Testis (tissue), 2 donors: ENCODE results near the gene CAPZB.

Source experiments
- CTCF ChIP-seq, 3 experiments: fragments of 450-650 bp in 2 of 3; fragments of 200-600 bp in 1 of 3; sonication (generic) in 1 of 3; IDR thresholded peaks; one replicate each; pipeline ENCODE4 v1.5.1; 2016 to 2019; ENCODE audit warnings: antibody characterized with exemption in 3 of 3, mild to moderate bottlenecking in 2 of 3, moderate library complexity in 1 of 3
- POLR2A ChIP-seq: fragments of 450-650 bp; IDR thresholded peaks from one replicate; pipeline ENCODE4 v1.6.1; 2017; ENCODE audit warnings: antibody characterized with exemption, mild to moderate bottlenecking, moderate library complexity

- TF ChIP-seq POLR2A: no peak
- no peak for TF ChIP-seq CTCF (IDR thresholded peaks at IDR 0.05)
Observed at GRCh38 chr1:19337289-19337688, 148.1 kb downstream of the CAPZB start.
